ENCODE results near the gene NAA80. TPM values are rescaled to one million over a fixed set of nuclear protein-coding genes. Genes with fewer than 3 reads are reported as not detected.

The NAA80 gene
- total RNA-seq, 1 donor = 6.5 TPM

DNA sequence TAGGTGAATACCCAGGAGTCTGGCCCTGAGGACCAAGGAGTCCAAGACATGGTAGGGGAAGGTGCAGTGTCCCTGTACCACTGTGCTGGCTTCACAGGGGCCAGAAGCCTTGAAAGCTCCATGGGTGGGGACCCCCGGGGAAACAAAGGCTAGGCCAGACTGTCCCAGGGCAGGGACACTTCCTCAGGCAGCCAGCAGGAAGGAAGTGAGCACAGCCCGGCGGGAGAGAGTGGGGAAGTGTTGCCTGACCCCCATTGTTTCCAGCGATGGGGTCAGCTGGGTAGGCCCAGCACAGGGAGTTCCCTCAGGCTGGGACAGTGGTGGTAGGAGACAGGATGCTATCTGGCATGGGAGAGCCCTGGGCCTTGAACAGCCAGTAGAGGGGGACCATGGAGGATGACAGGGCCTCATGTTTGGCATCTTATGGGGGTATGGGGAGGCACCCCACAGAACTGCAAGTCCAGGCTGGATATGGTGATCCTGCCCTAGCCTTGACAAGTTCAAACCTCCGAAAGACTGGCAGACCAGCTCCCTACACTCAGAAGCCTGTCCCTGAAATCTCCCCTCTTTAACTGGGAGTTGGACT is 24.5 kb upstream of the NAA80 start:
- TF ChIP-seq, protein P1, sequence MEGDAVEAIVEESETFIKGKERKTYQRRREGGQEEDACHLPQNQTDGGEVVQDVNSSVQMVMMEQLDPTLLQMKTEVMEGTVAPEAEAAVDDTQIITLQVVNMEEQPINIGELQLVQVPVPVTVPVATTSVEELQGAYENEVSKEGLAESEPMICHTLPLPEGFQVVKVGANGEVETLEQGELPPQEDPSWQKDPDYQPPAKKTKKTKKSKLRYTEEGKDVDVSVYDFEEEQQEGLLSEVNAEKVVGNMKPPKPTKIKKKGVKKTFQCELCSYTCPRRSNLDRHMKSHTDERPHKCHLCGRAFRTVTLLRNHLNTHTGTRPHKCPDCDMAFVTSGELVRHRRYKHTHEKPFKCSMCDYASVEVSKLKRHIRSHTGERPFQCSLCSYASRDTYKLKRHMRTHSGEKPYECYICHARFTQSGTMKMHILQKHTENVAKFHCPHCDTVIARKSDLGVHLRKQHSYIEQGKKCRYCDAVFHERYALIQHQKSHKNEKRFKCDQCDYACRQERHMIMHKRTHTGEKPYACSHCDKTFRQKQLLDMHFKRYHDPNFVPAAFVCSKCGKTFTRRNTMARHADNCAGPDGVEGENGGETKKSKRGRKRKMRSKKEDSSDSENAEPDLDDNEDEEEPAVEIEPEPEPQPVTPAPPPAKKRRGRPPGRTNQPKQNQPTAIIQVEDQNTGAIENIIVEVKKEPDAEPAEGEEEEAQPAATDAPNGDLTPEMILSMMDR (IDR thresholded peaks at IDR 0.05; ENCODE audit: insufficient read depth, low read depth, low read length) = no peak
- DNase-seq (ENCODE audit: low read depth) = no peak
- no peak overlapping the region for H3K4me3 ChIP-seq (ENCODE audit: low read depth, low read length)

GRCh38 chr3:50323092-50323600 is 23.9 kb upstream of the NAA80 start:
- H3K4me3 ChIP-seq (ENCODE audit: low read depth, low read length) = no peak overlapping the region
- TF ChIP-seq, protein P1 (IDR thresholded peaks at IDR 0.05; ENCODE audit: insufficient read depth, low read depth, low read length) = no peak
- DNase-seq (ENCODE audit: low read depth) = no peak

DNA sequence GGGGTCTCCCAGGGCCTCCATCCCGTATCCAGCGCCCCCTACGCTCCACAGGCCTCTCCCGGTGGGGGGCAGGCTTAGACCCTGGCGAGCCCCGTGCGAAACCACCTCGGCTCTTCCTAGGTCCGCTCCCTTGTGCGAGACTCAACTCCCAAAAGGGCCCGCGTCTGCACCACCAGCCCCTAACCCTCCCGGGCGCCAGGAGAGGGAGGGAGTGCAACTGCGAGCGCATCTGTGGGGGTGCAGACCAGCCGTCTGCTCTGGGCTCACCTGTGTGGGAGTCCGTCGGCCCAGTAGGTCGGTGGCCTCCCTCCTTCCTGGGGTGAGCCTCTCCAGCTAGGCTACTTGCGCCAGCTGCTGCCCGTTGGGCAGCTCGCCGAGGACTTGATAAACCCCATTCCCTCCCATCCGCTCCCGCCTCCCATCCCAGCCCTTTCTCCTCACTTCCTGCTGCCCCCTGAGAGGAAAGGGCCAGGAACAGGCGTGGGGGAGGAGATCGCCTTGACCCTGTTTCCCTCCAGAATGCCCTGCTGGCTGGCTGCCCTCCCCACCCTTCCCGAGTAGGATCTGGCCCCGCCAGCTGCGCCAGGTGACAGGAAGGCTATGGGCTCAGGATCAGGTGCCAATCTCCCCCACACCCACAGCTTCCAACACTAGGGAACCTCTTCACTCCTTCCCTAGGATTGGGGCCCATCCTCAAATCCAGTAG is 23.3 kb upstream of the NAA80 start, which contains the start of gene HYAL2:
HYAL2 (minus strand) TSS at position 360 of the 706 bp plus-strand sequence. CDS start 2,256 bp downstream, outside the sequence.
- TF ChIP-seq, protein P1 (IDR thresholded peaks at IDR 0.05; ENCODE audit: insufficient read depth, low read depth, low read length) = no peak
- H3K4me3 ChIP-seq (ENCODE audit: low read depth, low read length) = peak within 1 kb of the TSS; percentile 68
- DNase-seq (ENCODE audit: low read depth) = no peak

- H3K4me3 ChIP-seq (ENCODE audit: low read depth, low read length) = peak overlapping the region; percentile 68
- TF ChIP-seq, protein P1 (IDR thresholded peaks at IDR 0.05; ENCODE audit: insufficient read depth, low read depth, low read length) = no peak
- no peak for DNase-seq (ENCODE audit: low read depth)
Observed at GRCh38 chr3:50322115-50322385, 22.8 kb upstream of the NAA80 start.

DNA sequence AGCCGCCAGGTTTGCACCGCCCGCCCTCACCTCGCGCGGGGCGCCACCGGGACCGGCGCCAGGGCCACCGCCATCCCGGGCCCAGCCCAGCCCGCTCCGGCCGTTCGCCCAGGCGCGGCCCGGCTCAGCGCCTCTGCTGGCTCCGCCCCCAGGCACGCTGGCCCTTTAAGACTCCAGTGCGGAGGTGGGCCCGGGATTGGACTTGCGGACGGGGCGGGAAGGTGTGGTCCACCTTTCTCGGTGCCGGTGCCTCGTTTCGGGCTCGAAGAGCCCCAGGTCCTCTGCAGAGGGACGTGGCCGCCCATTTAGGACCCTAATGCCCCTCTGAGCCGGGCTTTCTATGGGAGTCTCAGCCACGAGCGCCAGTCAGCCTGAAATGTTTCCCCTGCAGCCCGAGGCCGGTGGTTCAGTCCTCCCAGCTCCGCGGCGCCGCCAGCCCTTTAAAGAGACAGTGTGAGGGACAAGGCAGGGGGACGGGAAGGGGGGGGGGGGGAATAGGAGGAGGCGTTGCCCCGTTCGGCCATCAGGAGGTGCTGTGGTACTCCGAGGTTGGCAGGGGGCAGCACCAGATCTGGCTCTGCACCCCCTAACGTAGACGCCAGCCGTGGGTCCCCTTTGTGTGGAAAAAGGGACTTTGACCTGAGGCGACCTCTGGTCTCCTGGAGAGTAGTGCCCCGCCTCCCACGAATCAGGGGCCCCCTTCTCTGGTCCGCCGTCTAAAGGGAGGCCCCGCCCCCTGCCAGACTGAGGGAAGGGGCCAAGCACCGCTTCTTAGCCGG is 22.3 kb upstream of the NAA80 start:
- H3K4me3 ChIP-seq (ENCODE audit: low read depth, low read length) = peak overlapping the region; percentile 68
- peak; percentile 88 for DNase-seq (ENCODE audit: low read depth)

DNA sequence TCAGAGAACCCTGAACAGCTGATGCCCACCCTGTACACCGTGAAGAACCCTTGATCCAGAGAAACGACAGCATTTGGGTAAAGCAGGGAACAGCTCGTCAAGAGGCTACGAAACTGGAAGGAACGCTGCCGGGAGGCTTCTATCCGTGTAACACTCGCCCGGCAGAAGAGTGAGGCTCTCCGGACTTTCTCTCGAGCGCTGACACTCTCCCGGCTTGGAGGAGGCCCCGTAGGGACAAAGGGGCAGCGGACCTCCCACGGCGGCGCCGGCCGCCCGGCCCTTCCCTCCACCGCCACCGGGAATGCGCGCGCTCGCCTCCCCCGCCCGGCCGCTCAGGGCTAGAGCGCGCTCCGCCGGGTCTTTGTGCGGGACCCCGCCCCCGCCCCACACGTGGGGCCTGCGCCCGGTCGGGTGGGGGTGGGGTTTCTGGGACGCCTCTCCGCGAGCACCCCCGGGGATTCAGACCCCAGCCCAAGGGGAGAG is 21.7 kb upstream of the NAA80 start:
- TF ChIP-seq, protein P1 (IDR thresholded peaks at IDR 0.05; ENCODE audit: insufficient read depth, low read depth, low read length) = no peak

More for the DNA sequence above, 22.3 kb upstream of the NAA80 start:
- TF ChIP-seq, protein P1 (IDR thresholded peaks at IDR 0.05; ENCODE audit: insufficient read depth, low read depth, low read length) = peak; percentile 46

More for the DNA sequence above, 21.7 kb upstream of the NAA80 start:
- peak overlapping the region; percentile 68 for H3K4me3 ChIP-seq (ENCODE audit: low read depth, low read length)
- peak; percentile 68 for DNase-seq (ENCODE audit: low read depth)

Measured in fibroblast of villous mesenchyme (primary cell).